GM08714 (cell line): ENCODE data around the gene ADGRB3.
"Not testable (repeated sequence)": the region's sequence is repeated elsewhere in the genome, so short reads cannot be mapped to it uniquely, and the experiment has no call there.

Experiments used
- H3K4me3 ChIP-seq: fragments of 200-500 bp; sonication (Bioruptor generic); 2 replicates; pipeline ENCODE4 v1.5.1; 2014; ENCODE audit warnings: mild to moderate bottlenecking, low read length, inconsistent platforms
- ZNF274 ChIP-seq: IDR thresholded peaks from 2 replicates; pipeline ENCODE4 v1.6.1; 2012; ENCODE audit warnings: mild to moderate bottlenecking, low read depth, low read length

Gene ADGRB3

DNA sequence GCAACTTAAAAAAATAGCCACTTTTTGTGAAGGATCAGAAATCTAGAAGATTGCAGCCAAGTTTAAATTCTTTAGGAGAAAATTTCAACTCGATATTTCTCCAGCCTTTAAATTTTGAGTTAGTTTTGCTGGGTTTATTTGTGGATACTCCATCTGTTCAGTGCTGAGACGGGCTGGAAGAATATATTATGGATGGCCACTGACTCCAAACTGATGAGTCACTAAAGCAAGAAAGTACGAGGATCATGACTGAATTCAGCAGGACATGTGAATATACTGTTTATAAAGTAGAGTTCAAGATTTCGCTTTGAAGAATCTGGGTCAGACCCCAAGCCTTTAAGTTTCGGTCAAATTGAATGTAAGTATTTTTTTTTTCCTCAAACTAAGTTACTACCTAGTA is 199.5 kb downstream of the ADGRB3 start:
- no peak for TF ChIP-seq ZNF274
- no peak overlapping the region for H3K4me3 ChIP-seq

DNA sequence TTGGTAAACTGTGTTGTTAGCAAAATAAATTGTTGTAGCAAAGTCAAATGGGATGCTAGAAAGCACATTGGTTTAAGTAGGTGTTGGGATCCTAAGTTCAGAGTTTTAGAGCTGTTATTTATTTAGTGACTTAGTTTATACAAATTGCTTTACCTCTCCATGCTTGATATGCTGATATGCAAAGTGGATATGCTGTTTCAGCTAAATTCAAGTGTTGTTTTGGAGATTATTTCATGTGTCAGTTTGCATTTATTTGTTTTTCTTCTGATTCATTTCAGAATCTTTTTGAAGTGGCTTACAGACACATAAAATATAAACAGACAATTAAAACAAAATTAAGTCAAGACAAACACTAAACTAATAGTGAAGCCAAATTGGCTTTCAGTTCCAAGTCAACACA is 203.5 kb downstream of the ADGRB3 start:
- no peak overlapping the region for H3K4me3 ChIP-seq
- TF ChIP-seq ZNF274 = no peak

DNA sequence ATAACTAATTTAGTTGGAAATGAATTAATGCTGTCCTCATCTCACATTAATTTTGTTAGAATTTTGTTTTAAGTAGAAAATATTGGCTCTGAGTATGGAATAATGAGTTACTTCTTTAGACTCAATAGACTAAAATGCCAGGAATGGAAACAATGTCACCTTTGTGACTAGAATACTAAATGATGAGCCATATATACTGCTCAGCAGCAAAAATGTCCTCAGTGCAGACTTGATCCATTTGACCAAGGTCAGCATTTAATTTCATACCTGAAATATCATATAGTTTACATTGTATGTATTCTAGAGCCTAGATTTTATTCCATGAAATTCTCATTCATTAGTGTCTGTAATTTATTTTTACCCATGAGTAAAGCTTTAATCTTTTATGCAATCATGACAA is 217.7 kb downstream of the ADGRB3 start:
- TF ChIP-seq ZNF274 = no peak
- no peak overlapping the region for H3K4me3 ChIP-seq

DNA sequence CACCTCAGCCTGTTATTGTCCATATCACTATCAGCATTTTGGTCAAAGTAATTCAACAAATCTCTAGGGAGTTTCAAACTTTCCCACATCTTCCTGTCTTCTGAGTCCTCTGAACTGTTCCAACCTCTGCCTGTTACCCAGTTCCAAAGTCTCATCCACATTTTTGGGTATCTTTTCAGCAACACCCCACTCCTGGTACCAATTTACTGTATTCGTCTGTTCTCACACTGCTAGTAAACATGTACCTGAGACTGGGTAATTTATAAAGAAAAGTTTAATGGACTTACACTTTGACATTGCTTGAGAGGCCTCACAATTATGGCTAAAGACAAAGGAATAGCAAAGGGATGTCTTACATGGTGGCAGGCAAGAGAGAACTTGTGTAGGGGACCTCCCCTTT is 224.2 kb downstream of the ADGRB3 start:
- TF ChIP-seq ZNF274 = no peak
- H3K4me3 ChIP-seq = no peak overlapping the region

DNA sequence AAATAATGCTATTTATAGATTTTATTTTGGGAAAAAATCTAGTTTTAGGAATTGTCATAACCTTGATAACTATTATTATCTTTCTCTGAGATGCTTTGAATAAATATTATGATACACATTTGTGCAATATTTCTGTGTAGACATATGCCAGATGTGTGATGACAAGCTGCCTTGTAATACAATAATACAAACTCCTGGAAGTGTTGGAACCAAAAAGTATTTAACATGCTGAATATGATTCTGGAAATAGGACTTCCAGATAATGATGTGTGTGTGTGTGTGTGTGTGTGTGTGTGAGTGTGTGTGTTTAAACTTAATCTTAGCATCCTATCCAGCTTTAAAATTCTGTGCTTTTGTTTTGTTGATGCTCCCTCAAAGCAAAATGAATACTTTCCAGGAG is 233.6 kb downstream of the ADGRB3 start:
- no peak for TF ChIP-seq ZNF274
- H3K4me3 ChIP-seq = no peak overlapping the region

DNA sequence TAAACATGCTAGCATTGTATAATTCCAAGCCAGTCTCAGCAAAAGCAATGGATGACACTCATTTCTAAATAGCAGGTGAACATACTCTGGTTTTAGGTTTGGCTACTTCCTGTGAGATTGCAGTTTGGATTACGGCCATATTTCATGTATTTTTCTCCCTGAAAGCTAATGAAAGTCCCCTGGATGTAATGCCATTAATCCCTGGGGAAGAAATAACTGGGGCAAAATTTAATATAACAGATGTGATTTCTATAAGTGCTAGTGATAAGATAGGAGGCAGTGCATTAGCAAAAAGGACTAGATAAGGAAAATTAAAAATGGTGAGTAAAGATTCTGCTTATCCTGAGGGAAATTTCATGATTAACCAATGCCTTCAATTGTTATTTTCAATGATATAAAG is 238.2 kb downstream of the ADGRB3 start:
- no peak overlapping the region for H3K4me3 ChIP-seq

DNA sequence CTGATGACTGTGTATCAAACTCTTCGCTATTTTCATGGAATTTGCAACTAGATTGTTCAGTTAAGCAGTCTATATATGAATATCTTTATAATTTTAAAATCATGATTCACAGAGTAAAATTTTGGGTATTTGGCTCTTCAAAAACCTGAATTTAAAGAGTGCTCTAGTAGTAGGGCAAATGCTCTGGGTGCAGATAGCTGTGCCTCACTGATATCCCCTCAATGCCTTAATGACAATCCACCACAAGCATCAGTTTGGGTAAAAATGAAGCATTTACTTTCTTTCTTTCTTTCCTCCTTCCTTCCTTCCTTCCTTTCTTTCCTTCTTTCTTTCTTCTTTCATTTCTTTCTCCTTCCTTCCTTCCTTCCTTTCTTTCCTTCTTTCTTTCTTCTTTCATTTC is 239.7 kb downstream of the ADGRB3 start:
- H3K4me3 ChIP-seq = no peak overlapping the region
- TF ChIP-seq ZNF274 = no peak

More for the DNA sequence above, 238.2 kb downstream of the ADGRB3 start:
- no peak for TF ChIP-seq ZNF274

DNA sequence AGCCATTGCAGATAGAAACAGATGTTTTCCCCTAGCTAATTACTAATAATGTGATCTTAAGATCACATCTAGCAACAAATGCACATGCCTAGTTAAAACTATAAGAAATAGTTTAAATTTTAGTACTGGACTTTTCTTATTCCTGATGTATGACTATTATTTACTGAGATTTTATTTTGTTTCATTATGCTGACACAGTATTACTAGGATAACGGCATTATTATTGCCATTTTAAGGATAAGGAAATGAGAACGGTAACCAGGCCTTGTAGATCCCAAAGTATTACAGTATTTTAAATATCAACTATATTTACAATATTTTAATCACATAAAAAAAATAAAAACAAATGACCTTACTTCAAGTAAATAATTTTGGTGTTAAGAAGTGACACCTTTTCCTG is 240.3 kb downstream of the ADGRB3 start:
- TF ChIP-seq ZNF274 = no peak
- no peak overlapping the region for H3K4me3 ChIP-seq

DNA sequence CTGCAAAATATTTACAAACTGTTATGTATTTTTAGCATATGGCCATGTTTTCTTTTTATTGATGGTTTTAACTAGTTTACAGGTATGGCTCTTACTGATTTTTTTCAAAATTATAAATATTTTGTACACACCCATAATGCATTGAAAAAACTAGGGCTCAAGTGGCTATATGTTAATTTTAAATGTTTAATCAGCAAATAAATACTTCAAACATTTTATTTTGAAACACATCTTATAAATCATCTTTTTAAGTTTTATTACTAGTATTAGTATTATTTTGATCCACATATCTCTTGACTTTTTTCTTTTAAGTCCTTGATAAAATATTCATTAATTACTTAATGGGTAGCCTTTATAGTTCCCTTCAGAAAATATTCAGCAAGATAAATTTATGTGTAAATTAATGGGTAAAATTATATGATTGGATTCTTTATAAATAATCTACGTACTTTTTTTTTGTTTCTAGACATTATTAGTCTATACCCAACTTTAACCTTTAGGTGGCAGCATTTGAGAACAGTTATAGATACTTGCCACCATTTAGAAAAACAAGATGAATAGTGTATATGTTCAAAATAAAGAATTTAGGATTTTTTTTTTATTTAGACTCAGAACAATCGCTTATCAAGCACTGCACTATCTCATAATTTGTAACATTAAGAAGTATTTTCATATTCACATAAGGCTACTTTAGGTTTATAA is 241.9 kb downstream of the ADGRB3 start:
- H3K4me3 ChIP-seq = no peak overlapping the region
- no peak for TF ChIP-seq ZNF274

DNA sequence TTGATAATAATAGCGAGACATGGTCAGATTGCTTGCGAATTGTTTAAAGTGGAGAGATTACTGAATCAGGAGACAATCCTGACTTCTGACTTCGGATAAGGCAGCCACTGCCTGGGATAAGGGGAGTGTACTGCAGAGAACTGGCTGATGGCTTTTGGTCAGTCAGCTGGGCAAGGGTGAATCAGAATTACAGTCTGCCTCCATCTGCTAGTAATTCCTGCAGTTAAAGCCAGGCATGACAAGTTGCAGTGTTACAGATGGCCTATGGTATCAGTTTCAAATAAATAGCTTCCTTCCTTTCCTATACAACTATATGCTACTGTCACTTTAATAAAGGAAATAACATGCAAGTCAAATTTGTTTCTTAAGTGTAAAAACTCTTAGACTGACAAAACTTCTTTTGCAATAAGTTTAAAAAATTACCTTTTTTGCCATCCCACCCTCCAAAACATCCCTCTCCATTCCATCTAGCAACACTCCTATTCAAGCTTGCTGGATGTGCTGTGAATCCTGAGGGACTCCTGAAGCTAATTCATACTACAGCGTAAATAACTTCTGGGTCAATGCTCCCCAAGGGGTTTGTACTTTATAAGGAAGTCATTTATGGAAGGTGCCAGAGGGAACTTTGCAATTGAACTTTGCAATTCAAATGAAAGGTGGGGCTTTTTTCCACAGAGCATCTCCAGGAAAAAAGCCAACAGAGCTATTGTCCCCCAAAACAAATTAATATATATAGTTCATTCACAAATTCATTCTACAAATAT is 245.2 kb downstream of the ADGRB3 start:
- no peak overlapping the region for H3K4me3 ChIP-seq
- TF ChIP-seq ZNF274 = no peak

DNA sequence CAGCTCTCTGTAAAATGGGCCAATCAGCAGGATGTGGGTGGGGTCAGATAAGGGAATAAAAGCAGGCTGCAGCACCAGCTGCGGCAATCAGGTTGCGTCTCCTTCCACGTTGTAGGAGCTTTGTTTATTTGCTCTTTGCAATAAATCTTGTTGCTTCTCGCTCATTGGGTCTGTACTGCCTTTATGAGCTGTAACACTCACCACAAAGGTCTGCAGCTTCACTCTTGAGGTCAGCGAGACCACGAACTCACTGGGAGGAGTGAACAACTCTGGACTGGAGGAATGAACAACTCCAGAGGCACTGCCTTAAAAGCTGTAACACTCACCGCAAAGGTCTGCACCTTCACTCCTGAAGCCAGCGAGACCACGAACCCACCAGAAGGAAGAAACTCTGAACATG is 248.2 kb downstream of the ADGRB3 start:
- not testable (repeated sequence) for H3K4me3 ChIP-seq

DNA sequence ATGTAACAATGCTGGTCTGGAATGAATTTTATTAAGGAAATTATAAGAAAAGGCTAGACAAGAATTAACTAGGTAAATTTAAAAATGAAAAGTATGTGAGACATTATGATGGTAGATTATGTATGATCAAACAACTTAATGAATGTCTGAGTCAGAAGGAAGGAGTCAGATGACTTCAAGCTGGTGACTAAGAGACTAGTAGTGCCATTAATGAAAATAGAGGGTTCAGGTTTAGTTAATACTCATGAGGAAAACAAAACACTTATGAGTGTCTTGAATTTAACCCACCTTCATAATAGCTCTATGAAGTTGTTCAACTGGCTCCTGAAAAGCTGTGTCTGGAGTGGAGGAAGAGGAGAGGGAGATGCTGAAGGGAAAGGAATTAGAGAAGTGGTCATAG is 256.3 kb downstream of the ADGRB3 start:
- no peak for TF ChIP-seq ZNF274
- no peak overlapping the region for H3K4me3 ChIP-seq

DNA sequence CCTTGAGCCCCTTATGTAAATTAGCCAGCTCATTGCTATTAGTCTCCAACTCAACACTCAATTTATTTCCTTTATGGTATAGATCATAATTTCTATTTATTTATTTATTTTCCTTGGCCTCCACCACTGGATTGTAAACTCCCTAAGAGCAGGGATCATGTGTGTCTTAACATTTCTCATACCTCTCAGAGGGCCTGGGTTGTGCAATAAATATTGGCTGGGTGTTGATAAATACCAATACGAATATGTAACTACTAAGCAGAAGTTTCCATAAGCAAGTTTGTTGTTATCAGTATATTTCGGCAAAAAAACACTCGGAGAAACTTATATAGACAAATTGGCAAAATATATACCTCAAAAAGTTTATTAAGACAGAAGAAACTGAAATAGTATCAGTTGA is 257.4 kb downstream of the ADGRB3 start:
- TF ChIP-seq ZNF274 = no peak

DNA sequence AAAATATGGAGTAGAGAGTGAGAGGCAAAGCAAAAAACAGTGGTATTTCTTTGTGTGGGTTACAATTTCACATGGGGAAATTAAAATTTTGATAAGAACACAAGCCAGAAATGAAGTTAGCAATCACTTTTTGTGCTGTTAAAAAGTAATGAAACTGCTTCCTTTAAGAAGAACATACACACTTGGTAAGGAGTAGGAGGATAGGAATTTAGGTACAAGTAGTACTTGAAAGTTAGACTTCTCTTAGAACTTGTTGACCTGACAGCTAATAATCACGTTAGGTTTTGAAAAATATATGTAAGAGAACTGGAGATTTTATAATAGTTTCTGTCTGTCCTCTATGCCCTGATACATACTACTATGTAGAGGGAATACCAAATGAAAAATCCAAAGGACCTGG is 260.8 kb downstream of the ADGRB3 start:
- no peak for TF ChIP-seq ZNF274

More for the DNA sequence above, 257.4 kb downstream of the ADGRB3 start:
- no peak overlapping the region for H3K4me3 ChIP-seq

DNA sequence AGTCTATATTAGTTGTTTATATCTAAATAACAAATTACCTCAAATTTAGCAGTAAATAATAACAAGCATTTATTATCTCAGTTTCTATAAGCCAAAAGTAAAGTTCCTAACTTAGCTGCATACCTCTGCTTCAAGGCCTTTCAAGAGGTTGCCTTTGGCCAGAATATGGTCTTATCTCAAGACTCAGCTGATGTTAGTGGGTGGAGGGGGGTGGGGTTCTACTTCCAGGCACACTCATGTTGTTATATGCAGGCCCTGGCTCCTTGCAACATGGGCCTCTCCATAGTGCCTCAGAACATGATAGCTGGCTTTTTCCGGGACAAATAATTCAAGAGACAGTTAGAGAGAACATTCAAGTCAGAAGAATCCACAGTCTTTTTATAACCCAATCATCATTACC is 266.0 kb downstream of the ADGRB3 start:
- no peak overlapping the region for H3K4me3 ChIP-seq
- TF ChIP-seq ZNF274 = no peak

More for the DNA sequence above, 260.8 kb downstream of the ADGRB3 start:
- H3K4me3 ChIP-seq = no peak overlapping the region
